Peyer's patch (tissue), 4 donors: ENCODE results near the gene STIM2. TPM values are rescaled to one million over a fixed set of nuclear protein-coding genes. Genes with fewer than 3 reads are reported as not detected.

Source experiments
- DNase-seq, 3 donors: peaks; one replicate each; pipeline ENCODE4 v3.0.0-alpha.2; 2017 to 2019
- H3K27ac ChIP-seq, 4 donors: fragments of 200-600 bp; sonication (generic); one replicate each; pipeline ENCODE4 v1.5.1; 2016 to 2019
- H3K27me3 ChIP-seq, 2 donors: fragments of 200-600 bp; sonication (generic); one replicate each; pipeline ENCODE4 v1.5.1; 2019
- H3K36me3 ChIP-seq, 3 donors: fragments of 200-600 bp; sonication (generic); one replicate each; pipeline ENCODE4 v1.5.1; 2016 to 2019
- H3K4me1 ChIP-seq, 4 donors: fragments of 200-600 bp; sonication (generic); one replicate each; pipeline ENCODE4 v1.5.1; 2016 to 2019
- H3K4me3 ChIP-seq, 4 donors: fragments of 200-600 bp; sonication (generic); 1 replicate in 3 of 4; 2 replicates in 1 of 4; pipeline ENCODE4 v1.5.1; 2016 to 2019; ENCODE audit warnings: mild to moderate bottlenecking in 1 of 4
- H3K9me3 ChIP-seq, 4 donors: fragments of 200-600 bp; sonication (generic); one replicate each; pipeline ENCODE4 v1.5.1; 2016 to 2019; ENCODE audit warnings: mild to moderate bottlenecking in 1 of 4
- CTCF ChIP-seq, 6 experiments: fragments of 450-650 bp in 4 of 6; fragments of 200-600 bp in 2 of 6; sonication (generic) in 1 of 6; IDR thresholded peaks; one replicate each; pipeline ENCODE4 v1.5.1; 2017 to 2019; ENCODE audit warnings: antibody characterized with exemption in 6 of 6, mild to moderate bottlenecking in 3 of 6, moderate library complexity in 1 of 6
- POLR2A ChIP-seq, 2 donors: fragments of 450-650 bp; IDR thresholded peaks; one replicate each; pipeline ENCODE4 v1.5.1; 2017; ENCODE audit warnings: antibody characterized with exemption in 2 of 2, mild to moderate bottlenecking in 2 of 2, moderate library complexity in 2 of 2
- total RNA-seq, 4 donors: library from RNA; depleted of rRNA; stranded (reverse); fragments of >200 nt; gene quantifications; one replicate each; pipeline ENCODE4 v1.1.0, GENCODE V29; 2016

Gene STIM2
- total RNA-seq, 4 donors from 2014 or later, result 35.7 to 82.5 (median 39.2) TPM

- Histone ChIP-seq H3K4me1 (peaks cover 0 to 11% (median 4%) of the 10 kb centered on the region in 4 donors), H3K36me3 (no peaks in the 10 kb centered on the region), H3K9me3 (no peaks in the 10 kb centered on the region), H3K27ac (no peak overlapping the region), H3K4me3 (no peak overlapping the region), H3K27me3 (no peaks in the 10 kb centered on the region)
- no peak for TF ChIP-seq POLR2A (IDR thresholded peaks at IDR 0.05)
- TF ChIP-seq CTCF (IDR thresholded peaks at IDR 0.05), result no peak
- DNase-seq, result peak in 2 of 3 donors; percentile 58 to 67
Measured at GRCh38 chr4:26936284-26937065, 75.8 kb downstream of the STIM2 start.

- Histone ChIP-seq H3K4me1 (peaks cover 0 to 11% (median 4%) of the 10 kb centered on the region in 4 donors), H3K4me3 (no peak overlapping the region), H3K9me3 (no peaks in the 10 kb centered on the region), H3K27me3 (no peaks in the 10 kb centered on the region), H3K27ac (no peak overlapping the region), H3K36me3 (no peaks in the 10 kb centered on the region)
- no peak for TF ChIP-seq CTCF (IDR thresholded peaks at IDR 0.05)
- no peak for TF ChIP-seq POLR2A (IDR thresholded peaks at IDR 0.05)
- no peak for DNase-seq
Measured at GRCh38 chr4:26937139-26937538, 76.5 kb downstream of the STIM2 start.

- Histone ChIP-seq H3K4me3 (no peak overlapping the region), H3K4me1 (peaks cover 0 to 11% (median 4%) of the 10 kb centered on the region in 4 donors), H3K27me3 (no peaks in the 10 kb centered on the region), H3K36me3 (no peaks in the 10 kb centered on the region), H3K27ac (no peak overlapping the region), H3K9me3 (no peaks in the 10 kb centered on the region)
- no peak for DNase-seq
- TF ChIP-seq CTCF (IDR thresholded peaks at IDR 0.05), result no peak
- no peak for TF ChIP-seq POLR2A (IDR thresholded peaks at IDR 0.05)
Measured at GRCh38 chr4:26937567-26937966, 76.9 kb downstream of the STIM2 start.

- DNase-seq, result no peak
- Histone ChIP-seq H3K36me3 (no peaks in the 10 kb centered on the region), H3K9me3 (no peaks in the 10 kb centered on the region), H3K27me3 (no peaks in the 10 kb centered on the region), H3K27ac (no peak overlapping the region), H3K4me1 (peaks cover 0 to 11% (median 4%) of the 10 kb centered on the region in 4 donors), H3K4me3 (no peak overlapping the region)
- TF ChIP-seq CTCF (IDR thresholded peaks at IDR 0.05) (no peak), POLR2A (IDR thresholded peaks at IDR 0.05) (no peak)
Measured at GRCh38 chr4:26938516-26938915, 77.9 kb downstream of the STIM2 start.

GRCh38 chr4:26941951-26942350, 81.3 kb downstream of the STIM2 start:
- no peaks in the 10 kb centered on the region for H3K27me3 ChIP-seq
- no peak for DNase-seq
- no peaks in the 10 kb centered on the region for H3K9me3 ChIP-seq
- H3K36me3 ChIP-seq, result no peaks in the 10 kb centered on the region
- H3K4me1 ChIP-seq, result peaks cover 0 to 5% (median 1%) of the 10 kb centered on the region in 4 donors
- no peak overlapping the region for H3K27ac ChIP-seq
- no peak for TF ChIP-seq POLR2A (IDR thresholded peaks at IDR 0.05)
- TF ChIP-seq CTCF (IDR thresholded peaks at IDR 0.05), result no peak
- H3K4me3 ChIP-seq, result no peak overlapping the region
